SK-N-SH (cell line): ENCODE data around the gene ADAMTS13. TPM values are rescaled to one million over a fixed set of nuclear protein-coding genes. Genes with fewer than 3 reads are reported as not detected.

Source experiments
- CTCF ChIA-PET: fragments of 300-600, 350-600 bp; formaldehyde crosslinking; extraction: SDS; loops from one replicate; lab custom pipeline; 2021; lab: Yijun Ruan, JAX
- POLR2A ChIA-PET: fragments of 350-600 bp; sonication (Branson Sonifier 250); formaldehyde crosslinking; extraction: SDS; loops from one replicate; lab custom pipeline; 2020; ENCODE audit warnings: antibody characterized with exemption, inconsistent platforms; lab: Yijun Ruan, JAX
- DNase-seq: peaks from one replicate; pipeline ENCODE4 v3.0.0; 2012
- H2AFZ ChIP-seq: fragments of 200-600 bp; sonication (generic); 2 replicates; pipeline ENCODE4 v1.8.1; 2016; ENCODE audit warnings: antibody characterized with exemption, mild to moderate bottlenecking, low read depth
- H3F3A ChIP-seq: fragments of 200-600 bp; sonication (generic); replicated peaks from 2 replicates; pipeline ENCODE3; 2016; ENCODE audit warnings: antibody characterized with exemption, mild to moderate bottlenecking; ENCODE audit not compliant: insufficient read depth
- H3K27ac ChIP-seq, 2 experiments: fragments of 200-500 bp in 1 of 2; fragments of 200-600 bp in 1 of 2; sonication (Bioruptor generic) in 1 of 2; sonication (generic), shearing (Covaris generic) in 1 of 2; 2 replicates each; pipeline versions ENCODE4 v1.5.1 to v1.6.1; 2014 to 2016; ENCODE audit warnings: low read depth in 2 of 2, inconsistent platforms in 1 of 2, low read length in 1 of 2, mild to moderate bottlenecking in 1 of 2, mixed read lengths in 1 of 2
- H3K27me3 ChIP-seq: fragments of 200-600 bp; sonication (generic), shearing (Covaris generic); 2 replicates; pipeline ENCODE4 v1.6.1; 2016; ENCODE audit warnings: mixed run types; ENCODE audit not compliant: insufficient read depth
- H3K36me3 ChIP-seq, 2 experiments: fragments of 200-500 bp in 1 of 2; fragments of 200-600 bp in 1 of 2; sonication (Bioruptor generic) in 1 of 2; sonication (generic) in 1 of 2; replicated peaks in 1 of 2; 2 replicates each; pipeline versions ENCODE3 to v1.5.1; 2014 to 2016; ENCODE audit warnings: low read length in 1 of 2, mild to moderate bottlenecking in 1 of 2; ENCODE audit not compliant: insufficient read depth in 2 of 2, control insufficient read depth in 1 of 2
- H3K4me1 ChIP-seq, 2 experiments: fragments of 200-500 bp in 1 of 2; fragments of 200-600 bp in 1 of 2; sonication (Bioruptor generic) in 1 of 2; sonication (generic), shearing (Covaris generic) in 1 of 2; 2 replicates each; pipeline versions ENCODE4 v1.5.1 to v1.6.1; 2014 to 2016; ENCODE audit warnings: low read depth in 1 of 2, low read length in 1 of 2, mixed run types in 1 of 2; ENCODE audit not compliant: insufficient read depth in 2 of 2, control insufficient read depth in 1 of 2
- H3K4me2 ChIP-seq: fragments of 200-600 bp; sonication (generic), shearing (Covaris generic); 2 replicates; pipeline ENCODE4 v1.6.1; 2017; ENCODE audit warnings: mixed run types
- H3K4me3 ChIP-seq, 2 experiments: fragments of 200-500 bp in 1 of 2; fragments of 200-600 bp in 1 of 2; sonication (Bioruptor generic) in 1 of 2; sonication (generic), shearing (Covaris generic) in 1 of 2; 2 replicates each; pipeline versions ENCODE4 v1.5.1 to v1.8.1; 2014 to 2016; ENCODE audit warnings: low read depth in 2 of 2, inconsistent platforms in 1 of 2, low read length in 1 of 2, mild to moderate bottlenecking in 1 of 2, mixed read lengths in 1 of 2, moderate library complexity in 1 of 2
- H3K79me2 ChIP-seq: fragments of 200-600 bp; sonication (generic); 2 replicates; pipeline ENCODE4 v1.8.1; 2017; ENCODE audit warnings: mild to moderate bottlenecking; ENCODE audit not compliant: insufficient read depth
- H3K9ac ChIP-seq: fragments of 200-600 bp; sonication (generic); 2 replicates; pipeline ENCODE4 v1.6.1; 2017; ENCODE audit warnings: mixed run types
- H3K9me2 ChIP-seq: fragments of 200-600 bp; sonication (generic); 2 replicates; pipeline ENCODE4 v1.6.1; 2017; ENCODE audit warnings: mixed run types
- H3K9me3 ChIP-seq: fragments of 200-600 bp; sonication (generic); 2 replicates; pipeline ENCODE4 v1.6.1; 2017; ENCODE audit warnings: mixed run types, mild to moderate bottlenecking, moderate library complexity
- H4K20me1 ChIP-seq: fragments of 200-600 bp; sonication (generic); 2 replicates; pipeline ENCODE4 v1.6.1; 2017; ENCODE audit warnings: mild to moderate bottlenecking, mixed run types; ENCODE audit not compliant: insufficient read depth
- CTCF ChIP-seq: fragments of 200-600 bp; sonication (generic); IDR thresholded peaks from 2 replicates; pipeline ENCODE4 v1.6.1; 2017; ENCODE audit warnings: antibody characterized with exemption, mild to moderate bottlenecking, moderate library complexity
- EP300 ChIP-seq, 2 experiments: IDR thresholded peaks; 2 replicates each; pipeline versions ENCODE4 v1.4.0 to v1.6.1; 2012; ENCODE audit warnings: borderline replicate concordance in 1 of 2, low read depth in 1 of 2, low read length in 1 of 2
- FOSL2 ChIP-seq: IDR thresholded peaks from 2 replicates; pipeline ENCODE4 v1.4.0; 2012; ENCODE audit warnings: low read depth, mild to moderate bottlenecking, moderate library complexity, borderline replicate concordance
- FOXM1 ChIP-seq: IDR thresholded peaks from 2 replicates; pipeline ENCODE4 v1.4.0; 2012; ENCODE audit warnings: low read depth, mild to moderate bottlenecking
- GABPA ChIP-seq: IDR thresholded peaks from 2 replicates; pipeline ENCODE4 v1.4.0; 2012; ENCODE audit warnings: low read depth, mild to moderate bottlenecking
- MXI1 ChIP-seq: IDR thresholded peaks from 2 replicates; pipeline ENCODE4 v1.6.1; 2012; ENCODE audit warnings: mild to moderate bottlenecking, low read depth, low read length, improper control_type of control experiment
- NFIC ChIP-seq: IDR thresholded peaks from 2 replicates; pipeline ENCODE4 v1.4.0; 2012; ENCODE audit warnings: borderline replicate concordance
- NRF1 ChIP-seq: IDR thresholded peaks from 2 replicates; pipeline ENCODE4 v1.6.1; 2012; ENCODE audit warnings: low read depth, mild to moderate bottlenecking, low read length
- RCOR1 ChIP-seq: fragments of 150-350 bp; IDR thresholded peaks from 2 replicates; pipeline ENCODE4 v1.6.1; 2017; ENCODE audit warnings: antibody characterized with exemption, low read length
- RFX5 ChIP-seq: IDR thresholded peaks from 2 replicates; pipeline ENCODE4 v1.6.1; 2012; ENCODE audit warnings: mild to moderate bottlenecking, improper control_type of control experiment, low read length
- TAF1 ChIP-seq: IDR thresholded peaks from 2 replicates; pipeline ENCODE4 v1.6.1; 2012; ENCODE audit warnings: low read depth, mild to moderate bottlenecking, low read length, moderate library complexity, borderline replicate concordance
- TCF12 ChIP-seq: IDR thresholded peaks from 2 replicates; pipeline ENCODE4 v1.4.0; 2012
- TEAD4 ChIP-seq: IDR thresholded peaks from 2 replicates; pipeline ENCODE4 v1.4.0; 2012; ENCODE audit warnings: mild to moderate bottlenecking, borderline replicate concordance; ENCODE audit not compliant: insufficient read depth
- ZBTB33 ChIP-seq: IDR thresholded peaks from 2 replicates; pipeline ENCODE4 v1.4.0; 2012; ENCODE audit warnings: low read depth, borderline replicate concordance
- WGBS: methylation state at CpG from one replicate; pipeline ENCODE4 v1.1.6; 2017; ENCODE audit warnings: low lambda C conversion rate; 5-methylcytosine and 5-hydroxymethylcytosine counted together
- polyA plus RNA-seq, 3 experiments: library from polyadenylated mRNA; depleted of rRNA; stranded (reverse); fragments of >200 nt; gene quantifications; 2 replicates each; pipeline ENCODE4 v1.2.3, GENCODE V29; 2012
- TF ChIP-seq, protein P1 (sequence below): IDR thresholded peaks from 2 replicates; pipeline ENCODE4 v1.6.1; 2012; ENCODE audit warnings: mild to moderate bottlenecking, low read depth, low read length, moderate library complexity
- TF ChIP-seq, protein P2 (sequence below): fragments of 150-350 bp; IDR thresholded peaks from 2 replicates; pipeline ENCODE4 v1.6.1; 2016; ENCODE audit warnings: mild to moderate bottlenecking, low read depth, low read length
- TF ChIP-seq, protein P3 (sequence below): IDR thresholded peaks from 2 replicates; pipeline ENCODE4 v1.4.0; 2012; ENCODE audit warnings: low read depth

ADAMTS13 gene
- polyA plus RNA-seq, 1 of the 3 experiments (the other 2 are of a cell fraction) = 10.6 TPM

DNA sequence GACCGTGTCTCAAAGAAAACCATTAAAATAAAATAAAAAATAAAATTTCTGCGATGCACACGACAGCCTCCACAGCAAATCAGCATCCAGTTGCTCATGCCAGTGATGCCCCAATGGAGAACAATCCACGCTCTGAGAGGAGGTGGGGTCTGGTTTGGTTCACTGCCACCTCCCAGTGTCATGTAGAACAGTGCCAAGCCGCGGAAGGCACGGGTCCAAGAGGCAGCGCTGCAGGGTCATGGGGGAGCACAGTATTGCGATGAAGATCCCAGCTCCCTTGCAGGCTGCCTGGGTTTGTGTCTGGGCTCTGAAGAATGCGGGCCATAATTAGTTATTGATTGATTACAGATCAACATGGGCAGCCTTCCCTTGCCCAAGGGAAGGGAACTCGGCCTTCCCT, 31.5 kb downstream of the ADAMTS13 start:
- Histone ChIP-seq H3F3A (no peaks in the 10 kb centered on the region), H2AFZ (no peak overlapping the region), H3K4me3 (no peak overlapping the region), H3K27ac (no peak overlapping the region), H3K27me3 (no peaks in the 10 kb centered on the region), H3K4me1 (peaks cover 0 to 11% of the 10 kb centered on the region in 2 experiments; a peak in 2 of 4 replicates), H3K9ac (no peak overlapping the region)
- TF ChIP-seq TAF1 (no peak), NRF1 (no peak), FOXM1 (no peak), RFX5 (no peak), NFIC (no peak), ZBTB33 (no peak), GABPA (no peak), MXI1 (no peak), RCOR1 (no peak), EP300 (IDR thresholded peaks at IDR 0.05; ENCODE audit: borderline replicate concordance in 1 of 2, low read depth in 1 of 2, low read length in 1 of 2) (no peak), FOSL2 (no peak)
- TF ChIP-seq, protein P1, sequence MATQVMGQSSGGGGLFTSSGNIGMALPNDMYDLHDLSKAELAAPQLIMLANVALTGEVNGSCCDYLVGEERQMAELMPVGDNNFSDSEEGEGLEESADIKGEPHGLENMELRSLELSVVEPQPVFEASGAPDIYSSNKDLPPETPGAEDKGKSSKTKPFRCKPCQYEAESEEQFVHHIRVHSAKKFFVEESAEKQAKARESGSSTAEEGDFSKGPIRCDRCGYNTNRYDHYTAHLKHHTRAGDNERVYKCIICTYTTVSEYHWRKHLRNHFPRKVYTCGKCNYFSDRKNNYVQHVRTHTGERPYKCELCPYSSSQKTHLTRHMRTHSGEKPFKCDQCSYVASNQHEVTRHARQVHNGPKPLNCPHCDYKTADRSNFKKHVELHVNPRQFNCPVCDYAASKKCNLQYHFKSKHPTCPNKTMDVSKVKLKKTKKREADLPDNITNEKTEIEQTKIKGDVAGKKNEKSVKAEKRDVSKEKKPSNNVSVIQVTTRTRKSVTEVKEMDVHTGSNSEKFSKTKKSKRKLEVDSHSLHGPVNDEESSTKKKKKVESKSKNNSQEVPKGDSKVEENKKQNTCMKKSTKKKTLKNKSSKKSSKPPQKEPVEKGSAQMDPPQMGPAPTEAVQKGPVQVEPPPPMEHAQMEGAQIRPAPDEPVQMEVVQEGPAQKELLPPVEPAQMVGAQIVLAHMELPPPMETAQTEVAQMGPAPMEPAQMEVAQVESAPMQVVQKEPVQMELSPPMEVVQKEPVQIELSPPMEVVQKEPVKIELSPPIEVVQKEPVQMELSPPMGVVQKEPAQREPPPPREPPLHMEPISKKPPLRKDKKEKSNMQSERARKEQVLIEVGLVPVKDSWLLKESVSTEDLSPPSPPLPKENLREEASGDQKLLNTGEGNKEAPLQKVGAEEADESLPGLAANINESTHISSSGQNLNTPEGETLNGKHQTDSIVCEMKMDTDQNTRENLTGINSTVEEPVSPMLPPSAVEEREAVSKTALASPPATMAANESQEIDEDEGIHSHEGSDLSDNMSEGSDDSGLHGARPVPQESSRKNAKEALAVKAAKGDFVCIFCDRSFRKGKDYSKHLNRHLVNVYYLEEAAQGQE = no peak
- TF ChIP-seq, all 33 proteins: peak for 0
- H3K9me3 ChIP-seq = no peaks in the 10 kb centered on the region
- ChIA-PET CTCF (no interaction called here), POLR2A (interaction anchor here (0.6 kb wide), 2 partner anchors 34 to 542 kb away, joined by 3 read pairs; no protein-coding TSS in a partner anchor)
- no peaks in the 10 kb centered on the region for H3K36me3 ChIP-seq
- no peaks in the 10 kb centered on the region for H3K9me2 ChIP-seq
- 58% methylated on average over 5 of the region's 11 CpGs for WGBS
- H4K20me1 ChIP-seq = no peaks in the 10 kb centered on the region
- no peak overlapping the region for H3K4me2 ChIP-seq
- DNase-seq = no peak
- H3K79me2 ChIP-seq = no peaks in the 10 kb centered on the region

DNA sequence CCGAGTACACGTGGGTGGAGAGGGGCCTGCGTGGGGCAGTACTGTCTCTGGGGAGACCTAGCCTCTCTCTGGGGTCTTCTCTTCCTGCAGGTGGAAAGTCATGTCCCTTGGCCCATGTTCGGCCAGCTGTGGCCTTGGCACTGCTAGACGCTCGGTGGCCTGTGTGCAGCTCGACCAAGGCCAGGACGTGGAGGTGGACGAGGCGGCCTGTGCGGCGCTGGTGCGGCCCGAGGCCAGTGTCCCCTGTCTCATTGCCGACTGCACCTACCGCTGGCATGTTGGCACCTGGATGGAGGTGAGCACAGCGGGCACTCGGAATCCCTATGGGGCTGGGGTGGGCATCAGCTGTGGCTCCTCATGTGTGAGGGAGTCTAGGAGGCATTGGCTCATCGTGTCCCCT, 32.2 kb downstream of the ADAMTS13 start:
- peaks cover 2% of the 10 kb centered on the region for H3F3A ChIP-seq
- H3K4me2 ChIP-seq = no peak overlapping the region
- H3K9ac ChIP-seq = no peak overlapping the region
- H3K27ac ChIP-seq = no peak overlapping the region
- DNase-seq = no peak
- H3K27me3 ChIP-seq = no peaks in the 10 kb centered on the region
- H3K36me3 ChIP-seq = no peaks in the 10 kb centered on the region
- no peaks in the 10 kb centered on the region for H3K9me3 ChIP-seq
- H3K9me2 ChIP-seq = no peaks in the 10 kb centered on the region
- H2AFZ ChIP-seq = no peak overlapping the region
- peaks cover 0 to 11% of the 10 kb centered on the region in 2 experiments; a peak in 1 of 4 replicates for H3K4me1 ChIP-seq
- H4K20me1 ChIP-seq = no peaks in the 10 kb centered on the region
- CTCF ChIA-PET = interaction anchor here (1.2 kb wide), 1 partner anchor 11 kb away, joined by 4 read pairs; no protein-coding TSS in a partner anchor
- no peak overlapping the region for H3K4me3 ChIP-seq
- POLR2A ChIA-PET = no interaction called here
- WGBS = 83% methylated on average over 14 of the region's 19 CpGs
- no peaks in the 10 kb centered on the region for H3K79me2 ChIP-seq
- TF ChIP-seq, protein P2, sequence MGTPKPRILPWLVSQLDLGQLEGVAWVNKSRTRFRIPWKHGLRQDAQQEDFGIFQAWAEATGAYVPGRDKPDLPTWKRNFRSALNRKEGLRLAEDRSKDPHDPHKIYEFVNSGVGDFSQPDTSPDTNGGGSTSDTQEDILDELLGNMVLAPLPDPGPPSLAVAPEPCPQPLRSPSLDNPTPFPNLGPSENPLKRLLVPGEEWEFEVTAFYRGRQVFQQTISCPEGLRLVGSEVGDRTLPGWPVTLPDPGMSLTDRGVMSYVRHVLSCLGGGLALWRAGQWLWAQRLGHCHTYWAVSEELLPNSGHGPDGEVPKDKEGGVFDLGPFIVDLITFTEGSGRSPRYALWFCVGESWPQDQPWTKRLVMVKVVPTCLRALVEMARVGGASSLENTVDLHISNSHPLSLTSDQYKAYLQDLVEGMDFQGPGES = no peak
- TF ChIP-seq TCF12 = no peak
- TF ChIP-seq NFIC = no peak
- no peak for TF ChIP-seq TEAD4
- TF ChIP-seq, protein P3, sequence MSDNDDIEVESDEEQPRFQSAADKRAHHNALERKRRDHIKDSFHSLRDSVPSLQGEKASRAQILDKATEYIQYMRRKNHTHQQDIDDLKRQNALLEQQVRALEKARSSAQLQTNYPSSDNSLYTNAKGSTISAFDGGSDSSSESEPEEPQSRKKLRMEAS = no peak
- no peak for TF ChIP-seq FOSL2
- no peak for TF ChIP-seq RFX5
- TF ChIP-seq GABPA = no peak
- TF ChIP-seq NRF1 = no peak
- TF ChIP-seq RCOR1 = no peak
- no peak for TF ChIP-seq CTCF
